ENCODE measurements around the gene RASGRP1.

RASGRP1 gene

GRCh38 chr15:38507570-38507969 is 57.0 kb downstream of the RASGRP1 start:
- TF ChIP-seq CTCF (IDR thresholded peaks at IDR 0.05; ENCODE audit: low read depth, low read length) = no peak
- no peak for DNase-seq (ENCODE audit: extremely low read depth, low read depth)

GRCh38 chr15:38506997-38507396 is 57.6 kb downstream of the RASGRP1 start:
- no peak for TF ChIP-seq CTCF (IDR thresholded peaks at IDR 0.05; ENCODE audit: low read depth, low read length)
- DNase-seq (ENCODE audit: extremely low read depth, low read depth) = no peak

GRCh38 chr15:38504680-38505467 is 59.7 kb downstream of the RASGRP1 start:
- DNase-seq (ENCODE audit: extremely low read depth, low read depth) = no peak
- no peak for TF ChIP-seq CTCF (IDR thresholded peaks at IDR 0.05; ENCODE audit: low read depth, low read length)

- no peak for TF ChIP-seq CTCF (IDR thresholded peaks at IDR 0.05; ENCODE audit: low read depth, low read length)
- DNase-seq (ENCODE audit: extremely low read depth, low read depth) = no peak
Observed at GRCh38 chr15:38503496-38503895, 61.1 kb downstream of the RASGRP1 start.

GRCh38 chr15:38499651-38500050 is 65.0 kb downstream of the RASGRP1 start:
- no peak for TF ChIP-seq CTCF (IDR thresholded peaks at IDR 0.05; ENCODE audit: low read depth, low read length)
- no peak for DNase-seq (ENCODE audit: extremely low read depth, low read depth)

- no peak for TF ChIP-seq CTCF (IDR thresholded peaks at IDR 0.05; ENCODE audit: low read depth, low read length)
- no peak for DNase-seq (ENCODE audit: extremely low read depth, low read depth)
Observed at GRCh38 chr15:38496151-38496550, 68.5 kb downstream of the RASGRP1 start.

GRCh38 chr15:38490242-38490922 is 74.2 kb downstream of the RASGRP1 start:
- TF ChIP-seq CTCF (IDR thresholded peaks at IDR 0.05; ENCODE audit: low read depth, low read length) = no peak
- DNase-seq (ENCODE audit: extremely low read depth, low read depth) = peak; percentile 5
